SK-N-SH treated with all-trans-retinoic acid at 6 μM for 48 hours (cell line): ENCODE measurements around the gene ANO10.

Source experiments
- ATAC-seq: fragments of 200-7000 bp; cut with Tn5 transposase; 3 replicates; pipeline ENCODE4 v1.9.1; 2020; ENCODE audit warnings: mild to moderate bottlenecking, moderate library complexity
- ARNTL ChIP-seq: fragments of 450-650 bp; formaldehyde crosslinking; IDR thresholded peaks from 2 replicates; pipeline ENCODE4 v1.5.0; 2020; ENCODE audit warnings: low read depth, mild to moderate bottlenecking, moderate library complexity, borderline replicate concordance
- BACH2 ChIP-seq: fragments of 250-450 bp; sonication (Bioruptor Pico); IDR thresholded peaks from 2 replicates; pipeline ENCODE4 v1.9.0; 2021; ENCODE audit warnings: mild to moderate bottlenecking, borderline replicate concordance
- CSDC2 ChIP-seq: fragments of 250-450 bp; sonication (Bioruptor Pico); IDR thresholded peaks from 2 replicates; pipeline ENCODE4 v1.5.0; 2020; ENCODE audit warnings: mild to moderate bottlenecking, moderate library complexity
- ESRRG ChIP-seq: fragments of 250-450 bp; sonication (Bioruptor Pico); IDR thresholded peaks from 2 replicates; pipeline ENCODE4 v1.6.1; 2021; ENCODE audit warnings: mild to moderate bottlenecking
- GLIS3 ChIP-seq: fragments of 250-450 bp; sonication (Bioruptor Pico); IDR thresholded peaks from 2 replicates; pipeline ENCODE4 v1.5.0; 2020; ENCODE audit warnings: mild to moderate bottlenecking, moderate library complexity
- ISL1 ChIP-seq: fragments of 250-450 bp; sonication (Bioruptor Pico); IDR thresholded peaks from 2 replicates; pipeline ENCODE4 v2.1.2; 2022; ENCODE audit warnings: mild to moderate bottlenecking, moderate library complexity
- OSR1 ChIP-seq: fragments of 250-450 bp; sonication (Bioruptor Pico); IDR thresholded peaks from 2 replicates; pipeline ENCODE4 v1.8.0; 2022; ENCODE audit warnings: moderate library complexity, mild to moderate bottlenecking, inconsistent platforms
- PPARA ChIP-seq: fragments of 250-450 bp; sonication (Bioruptor Pico); IDR thresholded peaks from 2 replicates; pipeline ENCODE4 v1.5.0; 2020; ENCODE audit warnings: mild to moderate bottlenecking, borderline replicate concordance
- RARB ChIP-seq: fragments of 250-450 bp; sonication (Bioruptor Pico); IDR thresholded peaks from 2 replicates; pipeline ENCODE4 v1.8.0; 2021; ENCODE audit warnings: mild to moderate bottlenecking, moderate library complexity
- SNAI2 ChIP-seq: fragments of 250-450 bp; sonication (Bioruptor Pico); IDR thresholded peaks from 2 replicates; pipeline ENCODE4 v1.5.0; 2020; ENCODE audit warnings: mild to moderate bottlenecking, moderate library complexity
- TCF4 ChIP-seq: fragments of 250-450 bp; sonication (Bioruptor Pico); IDR thresholded peaks from 2 replicates; pipeline ENCODE4 v1.8.0; 2021; ENCODE audit warnings: mild to moderate bottlenecking, moderate library complexity, borderline replicate concordance
- TOX ChIP-seq: fragments of 250-450 bp; sonication (Bioruptor Pico); IDR thresholded peaks from 2 replicates; pipeline ENCODE4 v1.8.0; 2021; ENCODE audit warnings: mild to moderate bottlenecking, moderate library complexity, borderline replicate concordance
- ZC3H10 ChIP-seq: fragments of 250-450 bp; sonication (Bioruptor Pico); IDR thresholded peaks from 2 replicates; pipeline ENCODE4 v1.5.1; 2021; ENCODE audit warnings: mild to moderate bottlenecking, moderate library complexity
- ZFP3 ChIP-seq: fragments of 250-450 bp; sonication (Bioruptor Pico); IDR thresholded peaks from 2 replicates; pipeline ENCODE4 v1.5.0; 2020; ENCODE audit warnings: mild to moderate bottlenecking, moderate library complexity
- ZFP30 ChIP-seq: fragments of 450-650 bp; formaldehyde crosslinking; IDR thresholded peaks from 2 replicates; pipeline ENCODE4 v1.5.0; 2022; ENCODE audit warnings: mild to moderate bottlenecking, moderate library complexity
- ZNF565 ChIP-seq: fragments of 450-650 bp; formaldehyde crosslinking; conservative IDR thresholded peaks from 2 replicates; pipeline ENCODE4 v1.5.0; 2020; ENCODE audit warnings: low read depth, mild to moderate bottlenecking, moderate library complexity
- ZNF70 ChIP-seq: fragments of 450-650 bp; formaldehyde crosslinking; IDR thresholded peaks from 2 replicates; pipeline ENCODE4 v1.5.0; 2020; ENCODE audit warnings: mild to moderate bottlenecking, moderate library complexity
- ZNF8 ChIP-seq: fragments of 450-650 bp; formaldehyde crosslinking; IDR thresholded peaks from 2 replicates; pipeline ENCODE4 v1.5.0; 2020; ENCODE audit warnings: mild to moderate bottlenecking, moderate library complexity
- TF ChIP-seq, protein P1 (sequence below): fragments of 250-450 bp; sonication (Bioruptor Pico); IDR thresholded peaks from 2 replicates; pipeline ENCODE4 v1.5.0; 2020; ENCODE audit warnings: mild to moderate bottlenecking, moderate library complexity
- TF ChIP-seq, protein P2 (sequence below): fragments of 250-450 bp; sonication (Bioruptor Pico); IDR thresholded peaks from 2 replicates; pipeline ENCODE4 v1.5.1; 2021; ENCODE audit warnings: mild to moderate bottlenecking, moderate library complexity
- TF ChIP-seq, protein P3 (sequence below): fragments of 250-450 bp; sonication (Bioruptor Pico); IDR thresholded peaks from 2 replicates; pipeline ENCODE4 v1.8.0; 2021; ENCODE audit warnings: low read depth, mild to moderate bottlenecking, moderate library complexity, borderline replicate concordance
- TF ChIP-seq, protein P4 (sequence below): fragments of 250-450 bp; sonication (Bioruptor Pico); IDR thresholded peaks from 2 replicates; pipeline ENCODE4 v1.8.0; 2020; ENCODE audit warnings: mild to moderate bottlenecking, moderate library complexity, borderline replicate concordance
- TF ChIP-seq, protein P5 (sequence below): fragments of 250-450 bp; sonication (Bioruptor Pico); IDR thresholded peaks from 2 replicates; pipeline ENCODE4 v1.5.1; 2020; ENCODE audit warnings: low read depth, mild to moderate bottlenecking, moderate library complexity

Gene ANO10

DNA sequence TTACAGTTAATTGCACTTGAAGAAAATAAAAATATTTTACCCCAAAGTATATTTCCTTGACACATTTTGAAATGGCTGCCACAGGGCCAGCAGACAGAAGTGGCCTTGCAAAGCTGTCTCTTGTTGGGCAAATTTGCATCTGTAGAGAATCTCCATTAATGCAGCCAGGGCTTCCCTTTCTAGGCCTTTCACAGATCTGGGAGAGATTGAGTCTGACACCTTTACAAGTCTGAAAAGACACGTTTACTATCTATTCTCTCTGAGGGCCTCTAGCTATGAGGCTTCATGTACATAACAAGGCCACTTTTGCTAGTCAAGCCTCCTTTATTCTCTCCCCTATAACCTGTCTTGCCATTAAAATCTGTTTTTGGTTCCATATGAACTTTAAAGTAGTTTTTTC is 135.9 kb downstream of the ANO10 start:
- no peak for ATAC-seq
- TF ChIP-seq TCF4 (CRISPR knock-in tag) (no peak), OSR1 (CRISPR knock-in tag) (no peak), ESRRG (CRISPR knock-in tag) (no peak), PPARA (no peak), ISL1 (no peak), BACH2 (CRISPR knock-in tag) (no peak), ZFP3 (CRISPR knock-in tag) (no peak), ZNF8 (CRISPR knock-in tag) (no peak), ZNF70 (CRISPR knock-in tag) (no peak), ARNTL (CRISPR knock-in tag) (no peak), RARB (CRISPR knock-in tag) (no peak), ZC3H10 (no peak), SNAI2 (CRISPR knock-in tag) (no peak), ZNF565 (CRISPR knock-in tag) (no peak), TOX (CRISPR knock-in tag) (no peak)
- TF ChIP-seq, protein P1, sequence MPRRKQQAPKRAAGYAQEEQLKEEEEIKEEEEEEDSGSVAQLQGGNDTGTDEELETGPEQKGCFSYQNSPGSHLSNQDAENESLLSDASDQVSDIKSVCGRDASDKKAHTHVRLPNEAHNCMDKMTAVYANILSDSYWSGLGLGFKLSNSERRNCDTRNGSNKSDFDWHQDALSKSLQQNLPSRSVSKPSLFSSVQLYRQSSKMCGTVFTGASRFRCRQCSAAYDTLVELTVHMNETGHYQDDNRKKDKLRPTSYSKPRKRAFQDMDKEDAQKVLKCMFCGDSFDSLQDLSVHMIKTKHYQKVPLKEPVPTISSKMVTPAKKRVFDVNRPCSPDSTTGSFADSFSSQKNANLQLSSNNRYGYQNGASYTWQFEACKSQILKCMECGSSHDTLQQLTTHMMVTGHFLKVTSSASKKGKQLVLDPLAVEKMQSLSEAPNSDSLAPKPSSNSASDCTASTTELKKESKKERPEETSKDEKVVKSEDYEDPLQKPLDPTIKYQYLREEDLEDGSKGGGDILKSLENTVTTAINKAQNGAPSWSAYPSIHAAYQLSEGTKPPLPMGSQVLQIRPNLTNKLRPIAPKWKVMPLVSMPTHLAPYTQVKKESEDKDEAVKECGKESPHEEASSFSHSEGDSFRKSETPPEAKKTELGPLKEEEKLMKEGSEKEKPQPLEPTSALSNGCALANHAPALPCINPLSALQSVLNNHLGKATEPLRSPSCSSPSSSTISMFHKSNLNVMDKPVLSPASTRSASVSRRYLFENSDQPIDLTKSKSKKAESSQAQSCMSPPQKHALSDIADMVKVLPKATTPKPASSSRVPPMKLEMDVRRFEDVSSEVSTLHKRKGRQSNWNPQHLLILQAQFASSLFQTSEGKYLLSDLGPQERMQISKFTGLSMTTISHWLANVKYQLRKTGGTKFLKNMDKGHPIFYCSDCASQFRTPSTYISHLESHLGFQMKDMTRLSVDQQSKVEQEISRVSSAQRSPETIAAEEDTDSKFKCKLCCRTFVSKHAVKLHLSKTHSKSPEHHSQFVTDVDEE (CRISPR knock-in tag), result no peak
- TF ChIP-seq, protein P2, sequence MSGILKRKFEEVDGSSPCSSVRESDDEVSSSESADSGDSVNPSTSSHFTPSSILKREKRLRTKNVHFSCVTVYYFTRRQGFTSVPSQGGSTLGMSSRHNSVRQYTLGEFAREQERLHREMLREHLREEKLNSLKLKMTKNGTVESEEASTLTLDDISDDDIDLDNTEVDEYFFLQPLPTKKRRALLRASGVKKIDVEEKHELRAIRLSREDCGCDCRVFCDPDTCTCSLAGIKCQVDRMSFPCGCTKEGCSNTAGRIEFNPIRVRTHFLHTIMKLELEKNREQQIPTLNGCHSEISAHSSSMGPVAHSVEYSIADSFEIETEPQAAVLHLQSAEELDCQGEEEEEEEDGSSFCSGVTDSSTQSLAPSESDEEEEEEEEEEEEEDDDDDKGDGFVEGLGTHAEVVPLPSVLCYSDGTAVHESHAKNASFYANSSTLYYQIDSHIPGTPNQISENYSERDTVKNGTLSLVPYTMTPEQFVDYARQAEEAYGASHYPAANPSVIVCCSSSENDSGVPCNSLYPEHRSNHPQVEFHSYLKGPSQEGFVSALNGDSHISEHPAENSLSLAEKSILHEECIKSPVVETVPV (CRISPR knock-in tag), result no peak
- TF ChIP-seq, protein P3, sequence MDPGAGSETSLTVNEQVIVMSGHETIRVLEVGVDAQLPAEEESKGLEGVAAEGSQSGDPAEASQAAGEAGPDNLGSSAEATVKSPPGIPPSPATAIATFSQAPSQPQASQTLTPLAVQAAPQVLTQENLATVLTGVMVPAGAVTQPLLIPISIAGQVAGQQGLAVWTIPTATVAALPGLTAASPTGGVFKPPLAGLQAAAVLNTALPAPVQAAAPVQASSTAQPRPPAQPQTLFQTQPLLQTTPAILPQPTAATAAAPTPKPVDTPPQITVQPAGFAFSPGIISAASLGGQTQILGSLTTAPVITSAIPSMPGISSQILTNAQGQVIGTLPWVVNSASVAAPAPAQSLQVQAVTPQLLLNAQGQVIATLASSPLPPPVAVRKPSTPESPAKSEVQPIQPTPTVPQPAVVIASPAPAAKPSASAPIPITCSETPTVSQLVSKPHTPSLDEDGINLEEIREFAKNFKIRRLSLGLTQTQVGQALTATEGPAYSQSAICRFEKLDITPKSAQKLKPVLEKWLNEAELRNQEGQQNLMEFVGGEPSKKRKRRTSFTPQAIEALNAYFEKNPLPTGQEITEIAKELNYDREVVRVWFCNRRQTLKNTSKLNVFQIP (CRISPR knock-in tag), result no peak
- TF ChIP-seq, protein P4, sequence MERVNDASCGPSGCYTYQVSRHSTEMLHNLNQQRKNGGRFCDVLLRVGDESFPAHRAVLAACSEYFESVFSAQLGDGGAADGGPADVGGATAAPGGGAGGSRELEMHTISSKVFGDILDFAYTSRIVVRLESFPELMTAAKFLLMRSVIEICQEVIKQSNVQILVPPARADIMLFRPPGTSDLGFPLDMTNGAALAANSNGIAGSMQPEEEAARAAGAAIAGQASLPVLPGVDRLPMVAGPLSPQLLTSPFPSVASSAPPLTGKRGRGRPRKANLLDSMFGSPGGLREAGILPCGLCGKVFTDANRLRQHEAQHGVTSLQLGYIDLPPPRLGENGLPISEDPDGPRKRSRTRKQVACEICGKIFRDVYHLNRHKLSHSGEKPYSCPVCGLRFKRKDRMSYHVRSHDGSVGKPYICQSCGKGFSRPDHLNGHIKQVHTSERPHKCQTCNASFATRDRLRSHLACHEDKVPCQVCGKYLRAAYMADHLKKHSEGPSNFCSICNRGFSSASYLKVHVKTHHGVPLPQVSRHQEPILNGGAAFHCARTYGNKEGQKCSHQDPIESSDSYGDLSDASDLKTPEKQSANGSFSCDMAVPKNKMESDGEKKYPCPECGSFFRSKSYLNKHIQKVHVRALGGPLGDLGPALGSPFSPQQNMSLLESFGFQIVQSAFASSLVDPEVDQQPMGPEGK (CRISPR knock-in tag), result no peak
- TF ChIP-seq, protein P5, sequence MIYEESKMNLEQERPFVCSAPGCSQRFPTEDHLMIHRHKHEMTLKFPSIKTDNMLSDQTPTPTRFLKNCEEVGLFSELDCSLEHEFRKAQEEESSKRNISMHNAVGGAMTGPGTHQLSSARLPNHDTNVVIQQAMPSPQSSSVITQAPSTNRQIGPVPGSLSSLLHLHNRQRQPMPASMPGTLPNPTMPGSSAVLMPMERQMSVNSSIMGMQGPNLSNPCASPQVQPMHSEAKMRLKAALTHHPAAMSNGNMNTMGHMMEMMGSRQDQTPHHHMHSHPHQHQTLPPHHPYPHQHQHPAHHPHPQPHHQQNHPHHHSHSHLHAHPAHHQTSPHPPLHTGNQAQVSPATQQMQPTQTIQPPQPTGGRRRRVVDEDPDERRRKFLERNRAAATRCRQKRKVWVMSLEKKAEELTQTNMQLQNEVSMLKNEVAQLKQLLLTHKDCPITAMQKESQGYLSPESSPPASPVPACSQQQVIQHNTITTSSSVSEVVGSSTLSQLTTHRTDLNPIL (CRISPR knock-in tag), result no peak
- TF ChIP-seq, all 23 proteins: peak for 0

DNA sequence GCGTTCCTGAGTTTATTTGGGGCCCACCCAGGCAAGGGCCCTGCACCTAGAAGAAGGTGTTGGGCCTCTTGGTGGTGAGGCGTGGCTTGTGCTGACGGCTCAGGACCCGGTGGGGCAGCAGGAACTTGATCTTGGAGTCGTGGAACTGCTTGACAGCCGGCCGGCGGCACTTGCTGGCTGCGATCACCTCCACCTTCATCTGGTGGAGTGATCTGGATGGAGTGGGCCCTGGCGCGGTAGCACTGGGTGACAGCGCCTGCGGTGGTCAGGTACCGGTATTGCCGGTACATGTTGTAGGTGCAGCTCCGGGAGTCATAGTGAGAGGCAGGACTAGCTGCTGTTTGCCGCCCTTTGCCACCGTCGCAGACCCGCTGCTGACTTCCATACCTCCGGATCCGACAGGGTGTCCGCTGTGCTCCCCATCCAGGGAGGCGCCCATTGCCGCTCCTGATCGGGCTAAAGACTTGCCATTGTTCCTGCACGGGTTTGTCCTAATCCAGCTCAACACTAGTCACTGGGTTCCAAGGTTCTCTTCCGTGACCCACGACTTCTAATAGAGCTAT is 136.8 kb downstream of the ANO10 start:
- no peak for ATAC-seq
- TF ChIP-seq ZFP3 (CRISPR knock-in tag) (no peak), ZFP30 (no peak), ZNF8 (CRISPR knock-in tag) (no peak), SNAI2 (CRISPR knock-in tag) (no peak), GLIS3 (CRISPR knock-in tag) (no peak), ARNTL (CRISPR knock-in tag) (no peak), OSR1 (CRISPR knock-in tag) (no peak), BACH2 (CRISPR knock-in tag) (no peak), CSDC2 (CRISPR knock-in tag) (no peak), TOX (CRISPR knock-in tag) (no peak)
- TF ChIP-seq, protein P4 (CRISPR knock-in tag), result no peak
- TF ChIP-seq, protein P5 (CRISPR knock-in tag), result no peak
